Cardiac septum (tissue), 1 donor: Measurements from ENCODE around the gene CC2D2A. TPM values are rescaled to one million over a fixed set of nuclear protein-coding genes. Genes with fewer than 3 reads are reported as not detected.

Source experiments
- DNase-seq: peaks from one replicate; pipeline ENCODE4 v3.0.0-alpha.2; 2020; ENCODE audit warnings: low spot score
- intact Hi-C: fragments of 100-400 bp; cut with DNase I; formaldehyde crosslinking; loops from one replicate; pipeline ENCODE4 v1.14.0; 2022
- long read RNA-seq: library from polyadenylated mRNA; unstranded; transcript quantifications from one replicate; pipeline ENCODE4 v2.0.0, GENCODE V29; 2021
- total RNA-seq: library from RNA; stranded (reverse); fragmentation: NEBNext Ultra II Directional; extraction: Animal tissue kit (Norgen Biotek cat#: 25700); gene quantifications from one replicate; pipeline ENCODE4 v1.2.1, GENCODE V29; 2021
- donor health status: DM: no; HTN: no; CAD: no.

Gene CC2D2A
- total RNA-seq = 9.0 TPM
- long read RNA-seq, partial matches to known transcripts = 0 of 6 reads
- long read RNA-seq, other reads (novel, unspliced or antisense) = 4 of 6 reads

DNA sequence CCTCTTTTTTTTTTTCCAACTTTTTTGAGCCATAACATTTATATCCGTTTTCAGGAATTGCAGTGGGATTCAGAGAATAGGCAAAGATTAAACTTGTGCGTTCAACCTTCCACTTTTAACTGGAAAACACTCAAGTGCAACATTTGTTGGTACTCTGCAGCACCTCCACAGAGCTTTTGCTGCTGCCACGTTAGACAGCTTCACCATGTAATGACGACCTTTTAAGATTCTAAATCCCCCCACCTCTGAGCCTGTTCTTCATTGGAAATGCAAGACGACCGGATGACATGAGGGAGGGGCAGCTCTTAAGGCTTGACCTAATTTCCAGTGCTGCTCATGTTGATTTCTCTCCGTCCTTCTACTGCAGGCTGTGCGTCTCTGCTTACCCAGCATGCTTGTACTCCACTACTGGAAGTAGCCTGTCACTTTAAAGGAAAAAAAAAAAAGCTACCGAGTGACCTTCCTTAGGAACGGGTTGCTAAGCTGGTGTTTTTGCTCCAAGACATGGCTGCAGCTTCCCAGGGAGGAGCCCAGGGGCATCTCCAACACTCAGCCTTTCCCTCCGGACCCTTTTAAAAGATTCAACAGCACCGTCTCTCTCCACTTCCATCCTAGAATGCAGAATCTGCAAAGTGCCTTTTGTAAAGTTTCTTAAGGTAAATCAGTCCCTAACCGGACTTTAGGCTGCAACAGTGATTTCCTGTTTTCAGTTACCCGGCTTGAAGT is at the start of gene CC2D2A:
CC2D2A (plus strand) TSS at position 481 of the 726 bp plus-strand sequence. CDS start 6,051 bp downstream, outside the sequence.
- no peak for DNase-seq
- intact Hi-C loops = loop anchor here (10.0 kb wide), 2 partner anchors 335 to 535 kb away; no protein-coding TSS in a partner anchor

- intact Hi-C loops = no loop called here
Observed at GRCh38 chr4:15420642-15421041, 49.0 kb upstream of the CC2D2A start.

DNA sequence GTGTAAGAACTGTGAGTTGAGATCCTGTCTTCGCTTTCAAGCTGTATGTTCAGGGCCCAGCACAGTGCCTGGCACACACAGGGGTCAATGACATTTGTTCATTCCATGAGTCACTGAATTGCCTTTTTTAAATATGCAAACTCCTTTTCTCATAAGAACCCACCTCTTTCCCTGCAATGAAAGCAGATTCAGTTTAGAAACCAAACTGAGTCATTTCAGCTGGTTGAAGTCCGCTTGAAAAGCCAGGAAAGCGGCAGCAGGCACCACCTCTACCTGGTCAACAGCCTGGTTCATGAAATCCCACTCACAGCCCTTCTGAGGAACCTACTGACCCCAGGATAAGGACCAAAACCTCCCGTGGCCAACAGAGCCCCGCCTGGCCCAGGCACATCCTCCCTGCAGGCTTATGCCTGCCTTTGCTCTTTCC is 46.4 kb upstream of the CC2D2A start:
- intact Hi-C loops = no loop called here
- DNase-seq = no peak

More at GRCh38 chr4:15420642-15421041, 49.0 kb upstream of the CC2D2A start:
- no peak for DNase-seq

- DNase-seq = no peak
- intact Hi-C loops = no loop called here
Observed at GRCh38 chr4:15425520-15425919, 44.2 kb upstream of the CC2D2A start.

DNA sequence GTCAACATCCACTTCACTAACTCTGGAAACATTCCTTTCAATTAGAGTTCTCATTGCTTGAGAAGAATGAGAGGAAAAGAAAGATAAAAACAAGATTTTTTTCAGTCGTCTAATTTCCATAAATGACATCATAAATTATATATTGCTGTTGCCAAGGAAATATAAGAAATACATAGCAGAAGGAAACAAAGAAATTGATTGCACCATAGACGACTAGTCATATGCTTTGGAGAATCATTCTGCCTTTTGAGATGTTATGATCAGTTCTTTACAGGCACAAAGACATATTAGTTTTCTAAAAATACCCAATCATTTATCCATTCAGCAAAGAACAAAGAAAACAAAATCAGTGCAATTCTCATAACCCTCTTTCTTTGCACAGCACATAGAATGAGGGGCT is 42.5 kb upstream of the CC2D2A start:
- intact Hi-C loops = no loop called here
- no peak for DNase-seq

GRCh38 chr4:15427701-15428100 is 42.0 kb upstream of the CC2D2A start, which contains the start of gene C1QTNF7:
Gene C1QTNF7, plus strand, starts transcription at chr4:15428033. Its CDS starts 7,711 bp downstream, at chr4:15435744.
- intact Hi-C loops = no loop called here
- no peak for DNase-seq

- no peak for DNase-seq
- intact Hi-C loops = no loop called here
Observed at GRCh38 chr4:15428611-15429010, 41.1 kb upstream of the CC2D2A start.

DNA sequence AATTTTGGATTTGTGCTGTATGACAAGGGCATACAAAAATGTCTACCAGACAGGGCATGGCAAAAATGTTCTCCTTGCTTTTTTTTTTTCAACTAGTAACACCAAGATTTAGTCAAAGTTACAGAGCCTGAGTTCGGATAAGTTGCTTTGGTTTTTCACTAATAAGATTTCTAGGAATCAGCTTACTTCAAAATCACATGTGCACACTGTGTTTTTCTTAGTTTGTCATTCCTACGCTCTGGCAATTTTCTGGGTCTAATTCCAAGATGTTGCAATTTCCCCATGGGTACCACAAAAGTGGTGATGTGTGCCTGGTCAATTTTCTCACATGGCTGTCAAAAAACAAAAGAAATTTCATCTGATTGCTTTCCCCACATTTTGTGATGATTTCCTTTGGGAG is 35.6 kb upstream of the CC2D2A start:
- intact Hi-C loops = no loop called here
- DNase-seq = no peak

DNA sequence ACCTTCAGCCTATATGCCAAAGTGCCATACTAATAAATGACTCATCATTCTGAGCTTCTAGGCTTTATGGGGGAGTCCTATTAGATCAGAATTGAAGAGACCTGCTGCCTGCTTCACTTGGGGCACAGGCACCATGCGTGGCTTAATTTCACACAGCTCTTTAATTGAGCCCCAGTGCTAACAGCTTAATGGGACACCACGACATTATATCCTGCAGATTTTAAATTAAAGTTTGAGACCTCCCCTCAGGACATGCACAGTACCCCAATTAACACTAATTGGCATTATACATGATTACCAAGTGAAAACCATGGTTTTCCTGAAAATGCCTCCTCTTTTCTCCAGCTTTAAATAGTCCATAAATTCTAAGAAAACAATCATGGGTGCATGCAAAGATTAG is 35.0 kb upstream of the CC2D2A start:
- DNase-seq = no peak
- intact Hi-C loops = no loop called here

GRCh38 chr4:15436513-15436912 is 33.2 kb upstream of the CC2D2A start:
- intact Hi-C loops = no loop called here
- no peak for DNase-seq

GRCh38 chr4:15438939-15439524 is 30.6 kb upstream of the CC2D2A start:
- intact Hi-C loops = no loop called here
- no peak for DNase-seq

DNA sequence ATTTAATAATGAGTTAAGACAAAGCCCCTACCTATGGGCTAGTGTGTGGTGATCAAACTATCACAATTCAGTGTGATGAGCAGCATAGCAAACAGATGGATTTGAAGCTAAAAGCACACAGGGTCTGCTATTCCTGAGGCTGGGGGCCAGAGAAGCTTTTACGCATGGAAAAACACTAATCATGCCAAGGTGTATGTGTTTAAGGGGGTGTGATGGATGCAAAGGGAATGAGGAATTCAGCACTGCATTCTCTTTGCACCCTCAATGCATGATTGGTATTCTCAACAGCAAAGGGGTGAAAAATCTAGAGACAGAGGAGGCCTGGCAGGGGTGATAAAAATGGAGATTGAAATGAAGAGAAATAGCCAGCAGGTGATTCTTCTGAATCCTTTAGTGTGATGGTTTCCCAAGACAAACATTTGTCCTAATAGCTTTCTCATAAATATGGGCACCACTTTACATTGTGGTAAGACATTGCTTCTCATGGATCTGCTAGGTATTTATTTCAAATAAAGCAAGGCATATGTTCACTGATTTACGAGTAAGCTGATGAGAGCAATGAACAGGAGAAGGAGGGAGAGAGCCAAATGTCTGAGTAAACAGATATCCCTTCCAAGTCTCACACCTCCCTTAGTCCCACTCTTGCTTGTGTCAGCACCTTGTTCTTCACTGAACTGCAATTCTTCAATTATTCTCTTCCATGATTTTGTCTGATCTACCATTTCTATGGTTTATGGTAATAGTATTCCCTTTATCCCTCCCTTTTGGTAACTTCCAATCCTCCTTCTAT is 26.1 kb upstream of the CC2D2A start:
- intact Hi-C loops = no loop called here
- DNase-seq = no peak

GRCh38 chr4:15444276-15444675 is 25.4 kb upstream of the CC2D2A start:
- intact Hi-C loops = no loop called here

DNA sequence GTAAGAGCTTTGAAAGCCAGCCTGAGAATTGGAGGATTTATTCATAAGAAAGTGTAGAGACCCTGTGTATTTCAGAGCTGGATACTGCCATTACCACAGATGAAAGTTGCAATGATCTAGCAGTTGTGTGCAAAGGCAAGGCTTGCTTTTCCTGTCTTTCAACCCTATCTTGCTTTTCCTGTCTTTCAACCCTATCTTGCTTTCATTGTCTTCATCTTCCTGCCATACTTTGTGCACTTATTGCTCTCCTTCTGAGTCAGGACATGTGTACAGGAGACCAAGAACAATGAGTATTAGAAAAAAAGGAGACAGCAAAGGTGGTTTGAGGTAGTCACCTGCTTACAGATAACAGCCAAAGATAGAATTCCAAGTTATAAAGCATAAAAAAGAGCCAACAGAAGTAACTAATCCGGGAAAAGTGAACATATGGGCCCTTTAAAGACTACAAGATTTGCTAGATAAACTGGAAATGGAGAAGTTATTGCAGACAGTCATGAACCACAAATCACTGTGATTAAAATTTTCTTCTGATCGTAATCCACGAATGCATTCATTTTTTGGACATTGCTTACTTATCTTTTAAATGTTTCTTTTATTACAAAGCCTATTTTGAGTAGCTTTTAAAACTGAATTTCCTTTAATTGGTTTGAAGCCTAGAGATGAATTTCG is 24.7 kb upstream of the CC2D2A start:
- intact Hi-C loops = no loop called here
- no peak for DNase-seq

More at GRCh38 chr4:15444276-15444675, 25.4 kb upstream of the CC2D2A start:
- DNase-seq = no peak

DNA sequence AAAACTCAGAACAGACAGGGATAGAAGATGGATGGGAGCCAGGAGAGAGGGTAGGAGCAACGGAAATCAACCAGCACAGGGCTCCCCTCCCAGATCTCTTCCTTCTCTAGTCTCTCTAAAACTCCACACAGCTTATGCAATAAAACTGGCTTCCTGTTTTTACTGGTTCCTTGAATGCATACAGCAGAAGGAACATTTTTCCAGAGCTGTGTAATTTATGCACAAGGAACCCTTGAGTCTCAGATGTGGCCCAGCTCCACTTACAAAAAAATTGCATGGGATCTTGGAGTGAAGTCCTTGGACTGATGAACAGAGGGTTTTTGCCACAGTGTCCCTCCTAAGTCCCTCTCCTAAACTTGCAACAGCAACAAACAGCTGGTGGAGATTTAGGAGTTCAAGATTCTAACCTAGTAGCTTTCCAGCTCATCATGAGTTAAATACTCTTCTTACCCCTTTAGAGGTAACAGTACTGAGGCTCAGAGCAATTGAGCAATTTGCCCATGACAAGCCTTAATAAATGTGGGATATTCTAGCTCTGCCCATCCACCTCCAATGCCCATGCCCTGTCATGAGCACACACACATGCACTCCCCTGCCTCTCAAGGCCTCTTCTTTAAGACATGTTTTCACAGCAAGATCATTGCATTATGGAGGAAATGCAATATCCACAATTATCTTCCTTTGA is 18.4 kb upstream of the CC2D2A start:
- no peak for DNase-seq
- intact Hi-C loops = loop anchor here (5.0 kb wide), 1 partner anchor 34 kb away; no protein-coding TSS in a partner anchor

- intact Hi-C loops = loop anchor here (5.0 kb wide), 1 partner anchor 35 kb away; no protein-coding TSS in a partner anchor
- DNase-seq = no peak
Observed at GRCh38 chr4:15451866-15452765, 17.6 kb upstream of the CC2D2A start.

- no peak for DNase-seq
- intact Hi-C loops = no loop called here
Observed at GRCh38 chr4:15455290-15455689, 14.4 kb upstream of the CC2D2A start.
